Right kidney (tissue), 9 donors: Measurements from ENCODE around the gene POLE.

ENCODE experiments used
- DNase-seq: peaks from one replicate; pipeline ENCODE4 v3.0.0-alpha.2; 2016
- long read RNA-seq, 8 donors: transcript quantifications; one replicate each; lab custom pipeline, GENCODE V29; 2026

Gene POLE, protein sequence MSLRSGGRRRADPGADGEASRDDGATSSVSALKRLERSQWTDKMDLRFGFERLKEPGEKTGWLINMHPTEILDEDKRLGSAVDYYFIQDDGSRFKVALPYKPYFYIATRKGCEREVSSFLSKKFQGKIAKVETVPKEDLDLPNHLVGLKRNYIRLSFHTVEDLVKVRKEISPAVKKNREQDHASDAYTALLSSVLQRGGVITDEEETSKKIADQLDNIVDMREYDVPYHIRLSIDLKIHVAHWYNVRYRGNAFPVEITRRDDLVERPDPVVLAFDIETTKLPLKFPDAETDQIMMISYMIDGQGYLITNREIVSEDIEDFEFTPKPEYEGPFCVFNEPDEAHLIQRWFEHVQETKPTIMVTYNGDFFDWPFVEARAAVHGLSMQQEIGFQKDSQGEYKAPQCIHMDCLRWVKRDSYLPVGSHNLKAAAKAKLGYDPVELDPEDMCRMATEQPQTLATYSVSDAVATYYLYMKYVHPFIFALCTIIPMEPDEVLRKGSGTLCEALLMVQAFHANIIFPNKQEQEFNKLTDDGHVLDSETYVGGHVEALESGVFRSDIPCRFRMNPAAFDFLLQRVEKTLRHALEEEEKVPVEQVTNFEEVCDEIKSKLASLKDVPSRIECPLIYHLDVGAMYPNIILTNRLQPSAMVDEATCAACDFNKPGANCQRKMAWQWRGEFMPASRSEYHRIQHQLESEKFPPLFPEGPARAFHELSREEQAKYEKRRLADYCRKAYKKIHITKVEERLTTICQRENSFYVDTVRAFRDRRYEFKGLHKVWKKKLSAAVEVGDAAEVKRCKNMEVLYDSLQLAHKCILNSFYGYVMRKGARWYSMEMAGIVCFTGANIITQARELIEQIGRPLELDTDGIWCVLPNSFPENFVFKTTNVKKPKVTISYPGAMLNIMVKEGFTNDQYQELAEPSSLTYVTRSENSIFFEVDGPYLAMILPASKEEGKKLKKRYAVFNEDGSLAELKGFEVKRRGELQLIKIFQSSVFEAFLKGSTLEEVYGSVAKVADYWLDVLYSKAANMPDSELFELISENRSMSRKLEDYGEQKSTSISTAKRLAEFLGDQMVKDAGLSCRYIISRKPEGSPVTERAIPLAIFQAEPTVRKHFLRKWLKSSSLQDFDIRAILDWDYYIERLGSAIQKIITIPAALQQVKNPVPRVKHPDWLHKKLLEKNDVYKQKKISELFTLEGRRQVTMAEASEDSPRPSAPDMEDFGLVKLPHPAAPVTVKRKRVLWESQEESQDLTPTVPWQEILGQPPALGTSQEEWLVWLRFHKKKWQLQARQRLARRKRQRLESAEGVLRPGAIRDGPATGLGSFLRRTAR (N-terminal part only)
- long read RNA-seq, donor 1: 0 reads
- long read RNA-seq, donor 2, partial matches to known transcripts: 0 of 3 reads
- long read RNA-seq, donor 2, other reads (novel, unspliced or antisense): 0 of 3 reads
- long read RNA-seq, donor 3, partial matches to known transcripts: 0 of 1 reads
- long read RNA-seq, donor 3, other reads (novel, unspliced or antisense): 0 of 1 reads
- long read RNA-seq, donor 4, partial matches to known transcripts: 55 of 129 reads
- long read RNA-seq, donor 4, other reads (novel, unspliced or antisense): 69 of 129 reads
- long read RNA-seq, donor 5, partial matches to known transcripts: 0 of 2 reads
- long read RNA-seq, donor 5, other reads (novel, unspliced or antisense): 0 of 2 reads
- long read RNA-seq, donor 6, partial matches to known transcripts: 0 of 1 reads
- long read RNA-seq, donor 6, other reads (novel, unspliced or antisense): 0 of 1 reads
- long read RNA-seq, donor 7, transcript POLE-217 (2 exons, 2,105 nt): major isoform, 6 of 10 reads
- long read RNA-seq, donor 7, partial matches to known transcripts: 0 of 10 reads
- long read RNA-seq, donor 7, other reads (novel, unspliced or antisense): 0 of 10 reads
- long read RNA-seq, donor 8, partial matches to known transcripts: 0 of 1 reads
- long read RNA-seq, donor 8, other reads (novel, unspliced or antisense): 0 of 1 reads

DNA sequence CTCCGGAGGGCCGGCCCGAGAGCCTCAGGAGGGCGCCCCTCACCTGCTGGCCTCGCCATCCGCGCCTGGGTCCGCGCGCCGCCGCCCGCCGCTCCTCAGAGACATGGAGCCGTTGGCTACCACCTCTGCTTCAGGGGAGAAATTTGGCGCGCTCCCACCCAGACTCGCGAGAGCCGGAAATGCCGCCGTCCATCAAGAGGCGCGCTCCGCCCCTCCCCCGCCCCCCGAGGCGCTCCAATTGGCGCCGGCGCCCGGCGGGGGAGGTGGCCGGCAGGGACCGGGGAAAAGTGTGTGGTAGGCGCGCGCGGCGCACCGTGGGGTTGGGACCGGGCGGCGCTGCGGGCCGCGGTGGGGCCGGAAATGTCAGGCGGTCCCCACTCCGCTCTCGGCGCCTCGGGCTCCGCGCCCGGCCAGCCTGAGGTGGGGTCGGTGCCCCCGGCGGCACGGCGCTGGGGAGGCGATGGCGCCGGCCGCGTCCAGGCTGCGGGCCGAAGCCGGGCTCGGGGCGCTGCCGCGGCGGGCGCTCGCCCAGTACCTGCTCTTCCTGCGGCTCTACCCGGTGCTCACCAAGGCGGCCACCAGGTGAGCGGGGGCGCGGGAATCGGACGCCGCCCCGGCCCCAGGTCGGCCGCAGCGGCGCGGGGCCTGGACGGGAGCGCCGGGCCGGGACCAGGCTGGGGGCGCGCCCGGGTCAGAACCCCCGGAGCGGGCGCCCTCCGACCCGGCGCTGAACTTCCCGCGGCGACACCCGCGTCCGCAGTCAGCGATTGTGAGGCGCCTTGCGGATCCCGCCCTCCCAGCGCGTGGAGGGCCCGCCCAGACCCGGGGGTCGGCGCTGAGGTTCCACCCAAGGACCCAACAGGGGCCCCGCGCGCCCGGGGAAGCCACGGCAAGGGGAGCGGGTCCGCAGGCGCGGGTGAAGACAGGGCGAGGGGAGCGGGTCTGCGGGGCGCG, at the start of gene POLE, which contains the start of gene PXMP2:
POLE (minus strand) TSS at position 132 of the 954 bp plus-strand sequence; CDS start at position 105, 27 bp downstream.
PXMP2 (plus strand) TSS at position 377 of the 954 bp plus-strand sequence; CDS start at position 461, 84 bp downstream.
- peak; percentile 96 for DNase-seq

DNA sequence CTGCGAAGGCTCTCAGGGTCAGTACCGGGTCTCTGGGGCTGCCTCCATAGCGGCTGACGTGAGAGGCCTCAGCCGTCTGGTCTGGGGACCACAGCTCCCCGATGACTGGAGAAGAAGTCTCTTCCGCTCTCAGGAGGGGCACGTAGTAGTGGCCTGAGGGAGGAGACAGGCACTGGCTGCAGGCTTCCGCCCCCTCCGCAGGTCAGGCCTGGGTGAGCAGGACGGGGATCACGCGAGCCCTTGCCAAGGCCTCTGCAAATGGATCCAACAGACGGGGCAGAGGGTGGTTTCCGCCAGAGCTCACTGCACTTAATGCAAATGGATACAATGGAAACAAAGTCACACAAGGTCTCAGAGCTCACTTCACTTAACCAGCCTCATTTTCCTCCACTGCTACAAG, 49.8 kb upstream of the POLE start:
- DNase-seq: no peak

DNA sequence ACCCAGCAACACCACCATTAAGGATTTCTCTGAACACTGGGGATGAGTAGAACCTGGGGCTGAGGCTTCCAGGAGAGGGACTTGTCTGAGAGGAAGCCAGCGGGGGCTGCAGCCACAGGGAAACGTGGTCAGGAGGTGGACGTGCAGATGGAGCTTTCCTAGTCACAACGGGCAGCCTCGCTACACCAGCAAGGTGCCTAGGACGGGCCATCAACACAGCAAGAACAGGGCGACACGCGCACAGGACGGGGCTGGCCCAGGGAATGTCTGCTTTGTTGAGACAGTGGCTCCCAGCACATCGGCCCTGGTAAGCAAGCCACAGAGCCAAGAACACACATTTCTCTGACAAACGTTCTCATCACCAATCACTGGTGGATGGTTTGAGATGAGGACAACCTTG, 49.2 kb upstream of the POLE start:
- no peak for DNase-seq

DNA sequence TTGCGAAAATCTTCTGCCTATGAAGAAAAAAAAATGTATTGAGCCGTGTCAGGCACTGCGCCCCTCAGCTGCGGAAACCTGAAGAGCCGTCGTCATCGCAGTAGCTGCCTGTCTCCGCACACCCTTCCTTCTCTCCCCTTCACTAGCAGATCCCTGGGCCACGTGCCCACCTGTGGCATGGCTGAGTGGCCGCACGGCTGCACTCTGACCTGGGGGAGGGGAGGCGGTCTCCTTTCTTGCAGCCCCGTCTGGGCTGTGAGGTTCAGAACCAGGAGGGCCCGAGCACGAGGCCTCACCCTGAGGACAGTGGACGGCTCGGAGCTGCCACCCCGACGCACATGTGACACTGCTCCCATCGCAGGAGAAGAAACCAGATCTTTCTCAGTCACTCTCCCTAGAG, 48.4 kb upstream of the POLE start:
- DNase-seq: no peak

DNA sequence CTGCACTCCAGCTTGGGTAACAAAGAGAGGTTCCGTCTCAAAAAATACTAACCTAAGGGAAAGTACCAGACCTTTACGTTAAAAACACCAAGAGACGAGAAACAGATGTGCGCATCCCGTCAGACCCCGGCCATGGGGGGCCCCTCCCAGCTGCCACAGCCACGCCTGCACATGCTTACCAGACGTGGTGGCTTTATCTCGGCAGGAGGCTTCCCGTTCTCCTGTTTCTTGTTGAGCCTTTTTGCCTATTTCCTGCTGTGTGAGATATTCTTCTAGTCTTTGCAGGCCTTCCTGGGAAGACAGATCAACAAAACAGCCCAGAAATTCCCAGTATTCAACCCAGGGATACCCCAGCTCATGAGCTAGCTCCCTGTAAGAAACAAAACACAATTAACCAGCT, 47.1 kb upstream of the POLE start:
- DNase-seq: no peak

DNA sequence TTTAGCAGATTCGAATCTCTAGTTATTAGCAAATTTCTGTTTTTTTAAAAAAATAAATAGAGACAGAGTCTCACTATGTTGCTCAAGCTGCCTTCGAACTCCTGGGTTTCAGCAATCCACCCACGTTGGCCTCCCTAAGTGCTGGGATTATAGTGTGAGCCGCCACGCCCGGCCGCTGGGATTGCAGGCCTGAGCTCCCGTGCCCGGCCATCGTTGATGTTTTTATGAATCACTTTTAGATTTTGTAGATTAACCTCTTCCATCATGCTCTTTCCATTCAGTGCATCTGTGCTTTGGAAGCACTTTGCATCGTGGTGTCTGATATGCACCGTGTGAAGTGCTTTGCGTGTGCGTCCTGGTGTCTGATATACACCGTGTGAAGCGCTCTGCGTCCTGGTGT, 44.4 kb upstream of the POLE start:
- no peak for DNase-seq

DNA sequence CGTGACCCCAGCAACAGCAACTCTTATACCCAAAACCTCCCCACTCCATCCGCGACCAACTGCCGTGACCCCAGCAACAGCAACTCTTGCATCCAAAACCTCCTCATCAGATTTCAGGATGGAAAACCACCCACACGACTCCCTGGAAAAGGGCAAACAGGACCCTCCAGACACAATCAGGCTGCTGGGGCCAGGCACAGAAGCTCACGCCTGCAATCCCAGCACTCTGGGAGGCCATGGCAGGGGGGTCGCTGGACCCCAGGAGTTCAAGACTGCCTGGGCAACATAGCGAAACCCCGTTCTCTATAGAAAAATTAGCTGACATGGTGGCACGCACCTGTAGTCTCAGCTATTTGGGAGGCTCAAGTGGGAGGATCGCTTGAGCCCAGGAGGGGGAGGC, 43.2 kb upstream of the POLE start:
- no peak for DNase-seq

DNA sequence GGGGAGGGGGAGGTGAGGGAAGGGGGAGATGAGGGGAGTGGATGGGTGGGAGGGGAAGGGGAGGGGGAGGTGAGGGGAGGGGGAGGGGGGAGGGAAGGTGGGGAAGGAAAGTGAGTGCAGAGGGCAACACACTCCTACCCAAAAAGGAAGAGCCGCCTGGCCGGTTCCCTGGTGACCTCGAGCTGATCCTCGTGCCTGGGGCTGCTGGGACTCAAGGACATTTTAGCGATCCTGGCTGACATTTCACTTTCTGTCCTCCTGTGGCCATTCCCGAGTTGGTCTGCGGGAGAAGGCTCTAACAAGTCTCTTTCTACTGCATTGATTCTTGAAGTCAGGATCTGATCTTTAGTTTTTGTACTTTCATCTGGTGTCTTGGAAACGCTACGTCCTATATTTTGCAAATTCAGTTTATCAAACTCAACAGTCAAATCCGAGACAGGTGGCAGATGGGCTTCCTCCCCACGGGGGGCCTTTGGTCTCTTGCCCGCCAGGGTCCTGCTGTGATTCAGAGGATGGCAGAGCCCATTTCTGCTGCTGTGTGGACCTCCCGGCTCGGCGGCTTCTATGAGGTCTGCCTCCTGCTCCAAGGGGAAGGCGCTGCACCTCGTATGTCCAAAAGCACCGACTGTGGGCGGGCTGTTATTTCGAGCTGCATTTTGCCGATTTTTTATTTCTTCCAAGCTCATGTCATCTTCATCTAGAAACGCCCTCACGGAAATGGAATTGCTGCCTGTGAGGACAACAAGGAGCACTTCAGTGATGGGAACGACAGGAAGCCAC, 42.6 kb upstream of the POLE start:
- no peak for DNase-seq

DNA sequence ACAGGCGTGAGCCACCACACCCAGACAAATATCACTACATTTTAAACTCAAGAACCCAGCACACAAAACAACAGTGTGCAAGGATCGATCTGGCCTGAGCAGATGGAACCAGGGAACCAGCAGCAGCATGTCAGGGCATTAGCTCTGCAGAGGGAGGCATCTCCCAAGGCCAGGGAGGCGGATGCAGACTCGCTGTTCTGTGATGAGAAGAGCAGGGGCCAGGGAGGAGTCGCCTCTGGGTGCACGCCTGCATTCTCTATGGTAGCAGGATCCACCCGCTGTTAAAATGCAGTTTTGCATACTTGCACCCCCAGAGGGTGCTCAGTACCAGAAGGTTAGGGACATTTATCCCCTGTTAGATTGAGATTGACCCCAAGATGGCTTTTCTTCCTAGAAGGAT, 41.4 kb upstream of the POLE start:
- DNase-seq: no peak

DNA sequence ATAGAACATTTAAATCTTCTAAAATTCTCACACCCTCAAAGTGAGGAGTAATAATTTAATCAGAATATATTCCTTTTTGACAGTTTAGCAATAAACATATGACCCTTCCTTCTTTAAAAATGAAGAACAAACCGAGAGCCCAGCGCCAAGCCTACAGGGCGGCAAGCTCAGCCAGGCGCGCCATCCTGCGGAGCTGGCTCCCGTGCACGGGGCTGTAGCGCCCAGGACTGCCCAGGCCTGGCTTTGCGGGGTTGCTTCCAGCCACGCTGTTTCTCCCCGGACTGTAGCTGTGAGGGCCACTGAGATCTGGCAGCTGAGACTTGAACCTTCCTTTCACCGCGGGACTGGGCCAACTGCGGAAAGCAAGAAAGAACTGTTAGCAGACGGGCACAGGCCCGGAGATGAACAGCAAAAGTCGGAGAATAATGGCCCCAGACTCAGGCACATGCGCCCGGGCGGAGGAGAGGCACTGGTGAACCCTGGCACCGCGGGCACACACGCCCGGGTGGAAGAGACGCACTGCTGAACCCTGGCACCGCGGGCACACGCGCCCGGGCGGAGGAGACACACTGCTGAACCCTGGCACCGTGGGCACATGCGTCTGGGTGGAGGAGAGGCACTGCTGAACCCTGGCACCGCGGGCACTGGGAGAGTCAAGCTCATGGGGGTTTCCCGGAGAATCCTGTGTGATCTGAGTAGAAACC, 40.1 kb upstream of the POLE start:
- DNase-seq: no peak

DNA sequence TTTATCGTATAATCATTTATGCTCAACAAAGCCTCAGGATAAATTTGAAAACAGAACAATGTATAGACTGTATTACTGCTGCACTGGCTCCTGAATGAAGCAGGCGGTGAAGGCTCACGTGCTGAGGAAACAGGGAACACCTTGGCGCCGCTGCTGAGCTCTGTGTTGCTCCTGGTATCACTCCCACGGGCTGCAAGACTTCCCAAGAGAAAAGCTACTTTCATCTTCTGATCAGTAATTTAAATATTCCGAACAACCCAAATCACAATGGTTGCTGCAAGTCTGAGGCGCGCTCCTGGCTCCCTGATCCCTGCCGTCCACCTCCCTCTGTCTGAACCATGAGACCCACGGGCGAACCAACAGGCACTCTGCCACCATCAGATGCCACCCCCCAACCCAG, 39.2 kb upstream of the POLE start:
- DNase-seq: no peak

DNA sequence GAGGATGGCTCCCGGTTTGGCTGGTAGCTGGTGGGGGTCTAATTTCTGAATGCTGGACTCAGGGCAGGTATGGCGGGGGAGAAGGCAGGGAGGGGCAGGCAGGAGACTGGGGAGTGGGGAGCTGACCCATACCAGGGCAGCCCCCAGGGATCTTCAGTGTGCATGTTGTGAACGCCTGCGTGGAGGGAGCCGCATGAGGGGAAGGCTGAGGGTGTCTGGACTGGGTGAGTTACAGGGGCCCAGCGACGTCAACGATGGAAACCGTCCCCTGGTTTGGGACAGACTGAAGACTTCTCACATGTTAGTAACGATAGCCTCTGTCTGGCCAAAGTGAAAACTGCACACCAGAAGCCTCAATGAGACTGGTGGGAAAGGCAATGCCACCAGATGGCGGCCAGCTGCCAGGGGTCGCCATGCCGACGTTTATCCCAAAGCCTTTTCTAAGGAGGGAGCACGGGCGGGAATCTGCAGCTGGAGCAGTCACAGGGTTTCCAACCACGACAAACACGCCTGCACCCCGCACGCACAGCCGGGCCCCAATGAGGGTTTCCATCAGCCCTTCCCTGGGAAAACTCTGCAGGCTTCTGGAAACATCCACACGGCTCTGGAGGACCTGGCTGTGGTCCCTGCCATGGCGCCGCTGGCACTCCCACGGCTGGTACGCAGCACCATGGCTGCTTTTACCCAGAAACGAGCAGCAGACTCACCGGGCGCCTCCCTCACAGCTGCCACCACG, 37.5 kb upstream of the POLE start:
- no peak for DNase-seq

DNA sequence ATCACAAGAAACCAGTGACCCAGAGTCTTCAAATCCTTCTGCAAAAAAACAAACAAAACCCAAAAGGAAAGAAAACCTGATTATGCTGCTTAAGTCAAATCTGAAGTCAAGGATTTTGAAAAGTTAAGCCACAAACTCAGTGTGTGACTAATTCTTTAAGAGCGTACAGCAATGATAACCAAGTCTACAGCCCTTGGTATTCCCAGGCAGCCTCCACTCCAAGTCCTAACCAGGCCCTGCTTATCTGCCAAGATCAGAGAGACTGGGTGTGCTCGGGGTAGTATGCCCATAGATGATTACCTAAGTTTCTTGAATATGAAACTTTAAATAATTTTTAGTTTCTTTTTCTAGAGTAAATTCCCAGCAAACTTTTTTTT, 36.6 kb upstream of the POLE start:
- DNase-seq: no peak

DNA sequence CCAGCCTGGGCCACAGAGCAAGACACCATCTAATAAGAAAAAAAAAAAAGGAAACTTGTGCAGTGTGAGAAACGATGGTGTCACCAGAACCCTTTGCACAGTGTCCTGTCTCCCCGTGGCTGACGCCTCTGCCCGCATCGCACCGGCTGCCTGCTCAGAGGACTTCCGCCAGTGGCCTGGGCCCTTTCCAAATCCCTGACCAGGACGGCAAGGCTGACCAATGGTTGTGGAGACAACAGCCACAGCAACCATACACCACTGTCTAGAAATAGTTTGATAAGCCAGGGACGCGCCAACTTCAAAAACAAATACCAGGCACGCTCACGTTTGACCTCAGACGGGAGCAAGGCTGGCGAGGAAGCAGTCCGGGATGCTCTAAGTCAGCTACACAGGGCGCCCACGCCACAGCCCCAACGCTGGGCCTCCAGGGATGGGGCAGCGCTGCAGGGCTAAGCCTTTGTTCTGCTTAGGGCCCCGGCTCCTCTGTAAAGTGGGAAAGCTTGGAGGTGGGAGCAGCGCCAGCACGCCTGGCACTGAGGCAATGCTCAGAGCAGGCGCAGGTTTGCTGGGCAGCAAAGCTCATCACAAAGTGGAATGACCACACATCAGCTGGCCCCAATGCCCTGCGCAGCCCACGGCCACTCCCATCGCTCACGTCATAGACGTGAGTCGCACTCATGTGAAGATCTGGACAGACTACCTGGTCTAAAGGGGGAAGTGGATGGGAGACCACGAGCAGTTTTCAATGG, 36.0 kb upstream of the POLE start:
- no peak for DNase-seq

DNA sequence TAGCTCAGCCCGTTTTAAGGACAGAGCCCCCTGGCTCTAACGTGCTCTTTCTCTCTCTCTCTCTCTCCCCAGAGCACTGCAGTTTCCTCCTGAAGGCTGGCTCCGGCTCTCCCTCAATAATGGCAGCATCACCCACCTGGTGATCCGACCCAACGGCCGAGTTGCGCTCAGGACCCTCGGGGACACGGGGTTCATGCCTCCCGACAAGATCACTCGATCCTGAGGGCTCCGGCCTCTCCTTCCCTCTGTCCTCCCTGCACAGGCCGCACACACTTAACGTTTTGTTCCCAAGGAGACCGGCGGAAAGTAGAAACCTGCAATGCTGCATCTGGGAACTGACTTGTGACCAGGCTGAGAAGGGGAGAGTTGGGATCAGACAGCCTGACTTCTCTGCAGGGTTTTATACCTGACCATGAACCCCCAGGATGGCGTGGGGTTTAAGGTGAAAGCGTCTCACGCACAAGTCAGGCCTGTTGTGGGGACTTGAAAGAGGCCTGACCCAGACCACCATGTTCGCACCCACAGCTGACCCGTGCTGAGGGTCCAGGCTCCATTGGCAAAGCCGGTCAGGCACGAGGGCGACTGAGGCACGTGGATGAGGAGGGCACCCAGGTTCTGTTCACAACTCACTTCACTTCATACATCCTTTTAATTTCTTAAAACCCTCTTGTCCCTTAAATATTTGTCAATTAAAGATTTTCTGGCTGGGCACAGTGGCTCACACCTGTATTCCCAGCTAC, 33.6 kb upstream of the POLE start:
- no peak for DNase-seq

DNA sequence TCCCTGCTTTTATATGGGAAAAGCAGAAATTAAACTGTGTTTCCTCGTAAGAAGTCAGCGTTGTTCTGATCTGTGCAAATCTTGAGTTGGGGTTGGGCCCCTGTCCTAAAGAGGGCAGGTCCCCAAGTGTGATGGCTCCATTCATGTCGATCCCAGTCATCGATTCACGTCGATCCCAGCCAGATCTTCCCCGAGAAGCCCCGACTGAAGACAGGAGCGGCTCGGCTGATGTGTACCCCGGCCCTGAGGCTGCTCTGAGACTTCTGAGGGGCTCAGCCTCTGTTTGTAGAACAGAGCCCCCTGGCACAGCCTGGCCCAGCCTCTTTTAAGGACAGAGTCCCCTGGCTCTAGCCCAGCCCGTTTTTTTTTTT, 32.8 kb upstream of the POLE start:
- no peak for DNase-seq
